ENCODE measurements around the gene MATN1.
A peak's percentile ranks its signal among the peaks of the same experiment; 100 is the strongest.

Gene MATN1

GRCh38 chr1:30763651-30764248 is 40.4 kb upstream of the MATN1 start:
- Histone ChIP-seq H3K27ac (ENCODE audit: low read depth, low read length) (no peak overlapping the region), H3K4me3 (ENCODE audit: low read depth, low read length) (no peak overlapping the region), H3K36me3 (ENCODE audit: insufficient read depth, low read length) (no peaks in the 10 kb centered on the region), H2AFZ (ENCODE audit: low read length, unreplicated experiment) (no peak overlapping the region), H3K4me1 (ENCODE audit: control insufficient read depth, insufficient read depth, low read length, unreplicated experiment) (no peaks in the 10 kb centered on the region), H3K79me2 (ENCODE audit: control insufficient read depth, insufficient read depth, low read length, unreplicated experiment) (no peaks in the 10 kb centered on the region), H3K27me3 (ENCODE audit: insufficient read depth, low read length) (no peaks in the 10 kb centered on the region)

DNA sequence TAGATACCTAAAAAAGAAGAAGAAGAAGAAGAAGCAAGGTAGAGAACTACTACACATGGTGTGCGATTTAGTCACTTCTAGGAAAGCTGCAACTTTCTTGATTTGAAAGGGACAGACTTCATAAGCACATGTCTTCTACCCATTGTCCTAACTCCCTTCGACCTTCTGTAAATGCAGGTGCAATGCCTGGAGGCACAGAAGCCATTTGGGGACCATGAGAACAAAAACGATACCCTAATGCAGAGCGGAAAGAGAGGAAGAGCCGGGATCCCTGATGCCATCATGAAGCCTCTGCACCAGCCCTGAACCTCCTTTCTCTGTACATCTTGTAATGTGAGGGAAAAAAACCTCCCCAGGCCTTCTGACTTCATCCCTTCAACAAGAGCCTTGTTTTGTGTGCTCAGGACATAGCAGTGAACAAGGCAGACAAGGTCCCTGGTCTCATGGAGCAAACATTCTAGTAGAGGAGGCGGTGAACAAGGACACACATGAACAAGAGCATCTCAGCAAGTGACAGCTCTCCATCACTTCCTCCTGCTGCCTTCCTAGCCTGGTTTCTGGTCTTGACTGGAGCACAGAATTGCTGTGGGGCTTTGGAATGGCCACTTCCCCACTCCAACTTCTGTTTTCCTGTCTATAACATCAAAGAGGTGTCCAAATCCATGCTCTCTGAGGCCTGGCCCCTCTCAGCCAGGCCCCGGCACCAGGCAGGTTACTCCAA is 39.7 kb upstream of the MATN1 start:
- H3K4me1 ChIP-seq (ENCODE audit: control insufficient read depth, insufficient read depth, low read length, unreplicated experiment), result no peaks in the 10 kb centered on the region

DNA sequence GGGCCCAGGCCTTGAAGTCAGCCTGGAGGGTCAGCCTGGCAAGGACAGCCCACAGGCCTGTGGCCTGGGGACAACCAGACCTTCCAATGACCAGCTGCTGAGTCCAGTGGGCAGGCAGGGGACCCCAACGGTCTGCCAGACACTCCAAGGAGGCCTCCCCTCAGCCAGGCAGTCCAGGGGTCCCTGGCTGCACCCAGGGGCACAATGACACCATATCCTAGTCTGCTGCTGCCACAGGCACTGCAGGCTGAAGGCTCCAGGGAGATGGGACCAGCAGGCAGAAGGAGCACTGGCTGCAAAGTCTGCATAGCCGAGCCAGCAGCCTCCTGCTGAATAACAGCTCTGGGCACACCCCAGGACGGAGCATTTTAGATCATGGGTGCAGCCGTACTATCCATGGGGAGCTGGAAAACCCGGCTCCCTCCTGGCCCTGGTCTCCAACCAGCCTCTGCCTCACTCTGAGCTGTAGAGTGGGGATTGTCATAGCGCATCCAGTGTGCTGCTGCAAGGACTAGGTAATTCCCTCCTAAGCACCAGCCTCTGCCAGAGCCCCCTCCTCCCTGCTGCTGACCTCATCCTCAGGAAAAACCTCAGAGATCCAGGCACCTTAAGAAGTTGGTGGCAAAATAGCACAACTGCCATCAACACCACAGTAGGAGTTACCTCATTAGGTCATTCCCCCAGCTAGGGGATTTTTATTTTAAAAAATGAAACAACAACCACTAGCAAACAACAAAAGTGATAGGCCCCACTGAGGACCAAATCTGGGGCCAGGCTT is 39.0 kb upstream of the MATN1 start:
- Histone ChIP-seq H3K79me2 (ENCODE audit: control insufficient read depth, insufficient read depth, low read length, unreplicated experiment) (no peaks in the 10 kb centered on the region), H3K4me3 (ENCODE audit: low read depth, low read length) (no peak overlapping the region), H3K27me3 (ENCODE audit: insufficient read depth, low read length) (no peaks in the 10 kb centered on the region), H3K4me1 (ENCODE audit: control insufficient read depth, insufficient read depth, low read length, unreplicated experiment) (peaks cover 5% of the 10 kb centered on the region), H3K36me3 (ENCODE audit: insufficient read depth, low read length) (no peaks in the 10 kb centered on the region), H2AFZ (ENCODE audit: low read length, unreplicated experiment) (no peak overlapping the region), H3K27ac (ENCODE audit: low read depth, low read length) (no peak overlapping the region)

More for the DNA sequence above, 39.7 kb upstream of the MATN1 start:
- H3K4me3 ChIP-seq (ENCODE audit: low read depth, low read length), result no peak overlapping the region
- no peaks in the 10 kb centered on the region for H3K36me3 ChIP-seq (ENCODE audit: insufficient read depth, low read length)
- no peak overlapping the region for H2AFZ ChIP-seq (ENCODE audit: low read length, unreplicated experiment)
- H3K79me2 ChIP-seq (ENCODE audit: control insufficient read depth, insufficient read depth, low read length, unreplicated experiment), result no peaks in the 10 kb centered on the region
- H3K27ac ChIP-seq (ENCODE audit: low read depth, low read length), result no peak overlapping the region
- no peaks in the 10 kb centered on the region for H3K27me3 ChIP-seq (ENCODE audit: insufficient read depth, low read length)

- no peaks in the 10 kb centered on the region for H3K79me2 ChIP-seq (ENCODE audit: control insufficient read depth, insufficient read depth, low read length, unreplicated experiment)
Measured at GRCh38 chr1:30761381-30762151, 38.2 kb upstream of the MATN1 start.

GRCh38 chr1:30760596-30761324 is 37.4 kb upstream of the MATN1 start:
- no peaks in the 10 kb centered on the region for H3K27me3 ChIP-seq (ENCODE audit: insufficient read depth, low read length)
- H3K27ac ChIP-seq (ENCODE audit: low read depth, low read length), result no peak overlapping the region
- no peaks in the 10 kb centered on the region for H3K79me2 ChIP-seq (ENCODE audit: control insufficient read depth, insufficient read depth, low read length, unreplicated experiment)
- no peak overlapping the region for H3K4me3 ChIP-seq (ENCODE audit: low read depth, low read length)
- H2AFZ ChIP-seq (ENCODE audit: low read length, unreplicated experiment), result no peak overlapping the region
- no peaks in the 10 kb centered on the region for H3K36me3 ChIP-seq (ENCODE audit: insufficient read depth, low read length)
- H3K4me1 ChIP-seq (ENCODE audit: control insufficient read depth, insufficient read depth, low read length, unreplicated experiment), result peaks cover 21% of the 10 kb centered on the region

More at GRCh38 chr1:30761381-30762151, 38.2 kb upstream of the MATN1 start:
- Histone ChIP-seq H3K4me1 (ENCODE audit: control insufficient read depth, insufficient read depth, low read length, unreplicated experiment) (peaks cover 13% of the 10 kb centered on the region), H3K36me3 (ENCODE audit: insufficient read depth, low read length) (no peaks in the 10 kb centered on the region), H2AFZ (ENCODE audit: low read length, unreplicated experiment) (no peak overlapping the region), H3K4me3 (ENCODE audit: low read depth, low read length) (no peak overlapping the region), H3K27me3 (ENCODE audit: insufficient read depth, low read length) (no peaks in the 10 kb centered on the region), H3K27ac (ENCODE audit: low read depth, low read length) (no peak overlapping the region)

GRCh38 chr1:30759718-30760281 is 36.4 kb upstream of the MATN1 start:
- Histone ChIP-seq H3K36me3 (ENCODE audit: insufficient read depth, low read length) (no peaks in the 10 kb centered on the region), H3K27ac (ENCODE audit: low read depth, low read length) (no peak overlapping the region), H2AFZ (ENCODE audit: low read length, unreplicated experiment) (no peak overlapping the region), H3K27me3 (ENCODE audit: insufficient read depth, low read length) (no peaks in the 10 kb centered on the region), H3K4me1 (ENCODE audit: control insufficient read depth, insufficient read depth, low read length, unreplicated experiment) (peaks cover 22% of the 10 kb centered on the region), H3K79me2 (ENCODE audit: control insufficient read depth, insufficient read depth, low read length, unreplicated experiment) (no peaks in the 10 kb centered on the region), H3K4me3 (ENCODE audit: low read depth, low read length) (no peak overlapping the region)

DNA sequence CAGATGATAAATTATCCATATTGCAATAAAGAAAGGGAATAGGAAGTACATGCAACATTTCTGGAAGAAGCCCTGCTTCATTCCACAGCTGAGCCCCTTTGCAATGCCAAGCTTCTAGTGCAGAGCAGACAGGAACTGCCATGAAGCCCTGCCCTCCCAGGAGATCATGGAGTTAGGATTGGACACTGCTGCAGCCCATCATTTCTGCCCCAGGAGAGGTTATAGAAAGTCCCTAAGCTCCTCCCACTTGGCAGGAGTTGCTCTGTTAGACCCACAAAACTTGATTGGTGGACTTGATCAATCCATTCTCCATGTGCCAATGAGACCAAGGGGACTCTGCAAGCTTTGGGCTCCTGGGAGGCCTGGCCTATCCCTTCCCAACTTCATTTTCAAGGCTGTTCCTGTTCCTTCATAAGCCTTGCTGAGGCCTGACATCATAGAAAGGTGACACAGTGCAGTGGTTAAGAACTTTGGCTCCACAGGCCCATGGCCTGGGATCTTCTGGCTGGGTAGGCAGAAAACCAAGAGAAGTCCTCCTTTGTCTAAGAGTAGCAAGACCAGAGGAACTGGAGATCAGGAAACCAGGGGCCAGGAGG is 35.5 kb upstream of the MATN1 start:
- Histone ChIP-seq H3K4me3 (ENCODE audit: low read depth, low read length) (no peak overlapping the region), H3K27ac (ENCODE audit: low read depth, low read length) (no peak overlapping the region), H3K4me1 (ENCODE audit: control insufficient read depth, insufficient read depth, low read length, unreplicated experiment) (peaks cover 22% of the 10 kb centered on the region)

DNA sequence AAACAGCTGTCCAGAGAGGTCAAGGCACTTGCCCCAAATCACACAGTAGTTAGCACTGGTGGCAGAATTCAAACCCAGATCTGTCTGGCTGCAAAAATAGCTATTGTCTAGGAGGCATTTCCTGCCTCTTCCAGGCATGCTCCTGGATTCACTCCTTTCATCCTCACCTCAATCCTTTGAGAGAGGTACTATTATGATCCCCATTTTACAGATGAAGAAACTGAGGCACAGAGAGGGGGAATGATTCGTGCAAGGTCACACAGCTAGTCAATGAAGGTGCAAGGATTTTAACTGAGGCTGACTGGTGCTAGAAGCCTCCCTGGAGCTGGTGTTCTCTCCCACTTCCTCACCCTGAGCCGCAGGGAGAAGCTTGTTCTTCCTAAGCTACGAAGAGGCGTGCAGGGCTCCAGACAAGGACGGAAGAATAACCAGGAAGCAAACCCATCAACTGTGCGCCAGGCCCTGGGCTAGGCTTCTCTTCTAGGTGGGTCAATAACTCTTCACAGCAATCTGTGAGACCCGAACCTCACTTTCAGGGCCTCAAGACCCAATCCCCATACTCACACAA is 34.8 kb upstream of the MATN1 start:
- peaks cover 22% of the 10 kb centered on the region for H3K4me1 ChIP-seq (ENCODE audit: control insufficient read depth, insufficient read depth, low read length, unreplicated experiment)
- H3K27ac ChIP-seq (ENCODE audit: low read depth, low read length), result no peak overlapping the region
- H3K4me3 ChIP-seq (ENCODE audit: low read depth, low read length), result no peak overlapping the region

More for the DNA sequence above, 35.5 kb upstream of the MATN1 start:
- H3K27me3 ChIP-seq (ENCODE audit: insufficient read depth, low read length), result no peaks in the 10 kb centered on the region
- H2AFZ ChIP-seq (ENCODE audit: low read length, unreplicated experiment), result no peak overlapping the region
- no peaks in the 10 kb centered on the region for H3K36me3 ChIP-seq (ENCODE audit: insufficient read depth, low read length)
- H3K79me2 ChIP-seq (ENCODE audit: control insufficient read depth, insufficient read depth, low read length, unreplicated experiment), result no peaks in the 10 kb centered on the region

GRCh38 chr1:30757352-30758120 is 34.2 kb upstream of the MATN1 start, which contains the start of gene LAPTM5:
TSS of gene LAPTM5 (minus strand) at chr1:30757774. CDS start at chr1:30757745, 29 bp downstream.
- H3K27me3 ChIP-seq (ENCODE audit: insufficient read depth, low read length), result no peaks in the 10 kb centered on the region
- no peaks in the 10 kb centered on the region for H3K79me2 ChIP-seq (ENCODE audit: control insufficient read depth, insufficient read depth, low read length, unreplicated experiment)
- H3K36me3 ChIP-seq (ENCODE audit: insufficient read depth, low read length), result no peaks in the 10 kb centered on the region
- 0 out of 2 replicates have a peak within 1 kb of the TSS, but pooled peaks have one; percentile 0 for H3K4me3 ChIP-seq (ENCODE audit: low read depth, low read length)
- H3K4me1 ChIP-seq (ENCODE audit: control insufficient read depth, insufficient read depth, low read length, unreplicated experiment), result peaks cover 22% of the 10 kb centered on the region
- H2AFZ ChIP-seq (ENCODE audit: low read length, unreplicated experiment), result no peak within 1 kb of the TSS
- H3K27ac ChIP-seq (ENCODE audit: low read depth, low read length), result peak within 1 kb of the TSS; percentile 71

More for the DNA sequence above, 34.8 kb upstream of the MATN1 start:
- Histone ChIP-seq H3K36me3 (ENCODE audit: insufficient read depth, low read length) (no peaks in the 10 kb centered on the region), H3K27me3 (ENCODE audit: insufficient read depth, low read length) (no peaks in the 10 kb centered on the region), H3K79me2 (ENCODE audit: control insufficient read depth, insufficient read depth, low read length, unreplicated experiment) (no peaks in the 10 kb centered on the region), H2AFZ (ENCODE audit: low read length, unreplicated experiment) (no peak overlapping the region)
